ENCODE results near the gene MTM1.

GRCh38 chrX:150676221-150676620 is 107.8 kb downstream of the MTM1 start:
- TF ChIP-seq CTCF (IDR thresholded peaks at IDR 0.05) (no peak), EZH2 (IDR thresholded peaks at IDR 0.05; ENCODE audit: borderline replicate concordance, insufficient read depth, low read depth, low read length, poor library complexity, severe bottlenecking) (no peak)

All from B cell (primary cell).